H1 (cell line): ENCODE data around the gene TMCC1. TPM values are rescaled to one million over a fixed set of nuclear protein-coding genes. Genes with fewer than 3 reads are reported as not detected.
"Not testable (repeated sequence)": the region's sequence is repeated elsewhere in the genome, so short reads cannot be mapped to it uniquely, and the experiment has no call there.

Experiments
- CTCF ChIA-PET: fragments of 300-600 bp; sonication (Branson Sonifier 250); formaldehyde crosslinking; loops from one replicate; lab custom pipeline; 2021; ENCODE audit not compliant: partially characterized antibody; lab: Charles Lee
- POLR2A ChIA-PET: fragments of 300-600 bp; sonication (Branson Sonifier 250); formaldehyde crosslinking; loops from one replicate; lab custom pipeline; 2021; ENCODE audit warnings: inconsistent platforms; ENCODE audit not compliant: partially characterized antibody; lab: Charles Lee
- DNase-seq, 2 experiments: peaks; one replicate each; pipeline versions ENCODE4 v3.0.0 to v3.0.0-alpha.2; 2010 to 2022; ENCODE audit warnings: low spot score in 2 of 2, low read depth in 1 of 2, mixed read lengths in 1 of 2
- FAIRE-seq: peaks from 2 replicates; lab custom pipeline; 2011; peaks lifted over from hg19 to GRCh38; lab: Jason Lieb, UNC
- H2AFZ ChIP-seq: 2 replicates; pipeline ENCODE4 v1.8.1; 2012; ENCODE audit warnings: low read length, inconsistent platforms
- H2AK5ac ChIP-seq: 2 replicates; pipeline ENCODE4 v1.6.1; 2013; ENCODE audit warnings: low read depth, low read length
- H2BK120ac ChIP-seq: replicated peaks from 2 replicates; pipeline ENCODE3; 2013; ENCODE audit warnings: low read depth, low read length, inconsistent platforms
- H2BK12ac ChIP-seq: 2 replicates; pipeline ENCODE4 v1.6.1; 2013; ENCODE audit warnings: low read depth, low read length
- H2BK15ac ChIP-seq: 2 replicates; pipeline ENCODE4 v1.6.1; 2013; ENCODE audit warnings: low read length
- H2BK20ac ChIP-seq: 2 replicates; pipeline ENCODE4 v1.6.1; 2013; ENCODE audit warnings: low read length
- H2BK5ac ChIP-seq: 2 replicates; pipeline ENCODE4 v1.6.1; 2013; ENCODE audit warnings: low read depth, low read length
- H3K14ac ChIP-seq: 2 replicates; pipeline ENCODE4 v1.6.1; 2013; ENCODE audit warnings: inconsistent platforms; ENCODE audit not compliant: insufficient read length
- H3K18ac ChIP-seq: 2 replicates; pipeline ENCODE4 v1.6.1; 2013; ENCODE audit warnings: low read length; ENCODE audit errors: extremely low read depth
- H3K23ac ChIP-seq: 2 replicates; pipeline ENCODE4 v1.6.1; 2013; ENCODE audit warnings: inconsistent platforms; ENCODE audit not compliant: insufficient read length
- H3K23me2 ChIP-seq: 2 replicates; pipeline ENCODE4 v1.6.1; 2013; ENCODE audit warnings: low read depth, low read length
- H3K27ac ChIP-seq: 2 replicates; pipeline ENCODE4 v1.6.1; 2011; ENCODE audit warnings: low read depth, low read length, inconsistent platforms
- H3K27me3 ChIP-seq, 4 experiments: replicated peaks in 1 of 4; 1 replicate in 1 of 4; 2 replicates in 3 of 4; pipeline versions ENCODE4 v1.6.1 to v1.8.1; 2011 to 2013; ENCODE audit warnings: low read length in 3 of 4, mild to moderate bottlenecking in 3 of 4, inconsistent platforms in 2 of 4, mixed read lengths in 2 of 4, moderate library complexity in 1 of 4; ENCODE audit not compliant: control insufficient read depth in 3 of 4, insufficient read depth in 3 of 4; ENCODE audit errors: extremely low read depth in 1 of 4
- H3K36me3 ChIP-seq, 4 experiments: 2 replicates each; pipeline versions ENCODE4 v1.6.1 to v1.8.1; 2011 to 2013; ENCODE audit warnings: mild to moderate bottlenecking in 4 of 4, low read length in 3 of 4, moderate library complexity in 2 of 4, control low read depth in 1 of 4, inconsistent platforms in 1 of 4; ENCODE audit not compliant: insufficient read depth in 4 of 4, control insufficient read depth in 2 of 4
- H3K4ac ChIP-seq: replicated peaks from 2 replicates; pipeline ENCODE3; 2013; ENCODE audit warnings: low read length, low read depth, mixed read lengths, inconsistent platforms; ENCODE audit not compliant: insufficient read length
- H3K4me1 ChIP-seq, 4 experiments: replicated peaks in 1 of 4; 1 replicate in 1 of 4; 2 replicates in 3 of 4; pipeline versions ENCODE4 v1.6.1 to v1.8.1; 2011 to 2013; ENCODE audit warnings: low read length in 3 of 4, inconsistent platforms in 2 of 4, mixed read lengths in 1 of 4; ENCODE audit not compliant: insufficient read depth in 4 of 4, control insufficient read depth in 3 of 4
- H3K4me2 ChIP-seq, 2 experiments: 2 replicates each; pipeline versions ENCODE4 v1.6.1 to v1.8.1; 2011 to 2013; ENCODE audit warnings: low read depth in 2 of 2, low read length in 2 of 2, control low read depth in 1 of 2, inconsistent platforms in 1 of 2, mild to moderate bottlenecking in 1 of 2; ENCODE audit not compliant: insufficient read depth in 1 of 2
- H3K4me3 ChIP-seq, 4 experiments: fragments of 200-600, 300-600 bp in 1 of 4; sonication (generic), shearing (Covaris generic), sonication (Bioruptor Twin) in 1 of 4; 2 replicates each; pipeline versions ENCODE4 v1.5.1 to v1.8.1; 2011 to 2016; ENCODE audit warnings: low read length in 4 of 4, low read depth in 3 of 4, control low read depth in 2 of 4, inconsistent platforms in 2 of 4, mild to moderate bottlenecking in 2 of 4, mixed read lengths in 1 of 4, moderate library complexity in 1 of 4; ENCODE audit not compliant: insufficient read depth in 2 of 4; ENCODE audit errors: extremely low read depth in 1 of 4
- H3K56ac ChIP-seq: replicated peaks from 2 replicates; pipeline ENCODE3; 2013; ENCODE audit warnings: low read depth, mild to moderate bottlenecking, mixed read lengths, low read length, inconsistent platforms; ENCODE audit not compliant: insufficient read length
- H3K79me1 ChIP-seq: 2 replicates; pipeline ENCODE4 v1.6.1; 2013; ENCODE audit warnings: low read depth, low read length, control low read depth
- H3K79me2 ChIP-seq, 2 experiments: 2 replicates each; pipeline versions ENCODE4 v1.6.1 to v1.8.1; 2012 to 2013; ENCODE audit warnings: low read length in 2 of 2, mild to moderate bottlenecking in 2 of 2, inconsistent platforms in 1 of 2; ENCODE audit not compliant: insufficient read depth in 2 of 2, control insufficient read depth in 1 of 2
- H3K9ac ChIP-seq, 4 experiments: replicated peaks in 1 of 4; 1 replicate in 1 of 4; 2 replicates in 3 of 4; pipeline versions ENCODE4 v1.6.1 to v1.8.1; 2011 to 2013; ENCODE audit warnings: low read depth in 3 of 4, low read length in 3 of 4, control low read depth in 2 of 4, mild to moderate bottlenecking in 2 of 4, moderate library complexity in 2 of 4, inconsistent platforms in 1 of 4; ENCODE audit errors: extremely low read depth in 1 of 4
- H3K9me3 ChIP-seq, 2 experiments: 2 replicates each; pipeline versions ENCODE4 v1.6.1 to v1.8.1; 2012 to 2013; ENCODE audit warnings: mild to moderate bottlenecking in 2 of 2, moderate library complexity in 2 of 2, control low read depth in 1 of 2, inconsistent platforms in 1 of 2, low read depth in 1 of 2, low read length in 1 of 2, mixed read lengths in 1 of 2; ENCODE audit not compliant: insufficient read depth in 2 of 2
- H4K20me1 ChIP-seq, 2 experiments: replicated peaks in 1 of 2; 2 replicates each; pipeline versions ENCODE3 to v1.8.1; 2011 to 2013; ENCODE audit warnings: inconsistent platforms in 2 of 2, low read length in 2 of 2, mild to moderate bottlenecking in 1 of 2; ENCODE audit not compliant: insufficient read depth in 2 of 2, control insufficient read depth in 1 of 2
- H4K5ac ChIP-seq: 2 replicates; pipeline ENCODE4 v1.6.1; 2013; ENCODE audit warnings: low read length, low read depth, mixed read lengths, inconsistent platforms; ENCODE audit not compliant: insufficient read length
- H4K8ac ChIP-seq: 2 replicates; pipeline ENCODE4 v1.8.0; 2013; ENCODE audit warnings: mild to moderate bottlenecking, moderate library complexity, low read length, inconsistent platforms; ENCODE audit not compliant: insufficient read depth; ENCODE audit errors: extremely low read depth
- H4K91ac ChIP-seq: replicated peaks from 2 replicates; pipeline ENCODE3; 2013; ENCODE audit warnings: low read length, mixed read lengths, inconsistent platforms; ENCODE audit not compliant: insufficient read length
- WGBS, 2 experiments: shearing (Covaris generic) in 1 of 2; methylation state at CpG; one replicate each; pipeline versions ENCODE4 v1.1.6 to v1.1.7; 2013 to 2015; ENCODE audit warnings: low lambda C conversion rate in 2 of 2, mixed read lengths in 2 of 2, inconsistent platforms in 1 of 2, low coverage in 1 of 2, missing lambda C conversion rate in 1 of 2; ENCODE audit not compliant: insufficient replicate concordance in 2 of 2, insufficient coverage in 1 of 2, insufficient read length in 1 of 2; ENCODE audit errors: extremely low coverage in 1 of 2, missing lambda C conversion rate in 1 of 2; 5-methylcytosine and 5-hydroxymethylcytosine counted together
- polyA plus RNA-seq, 7 experiments: library from polyadenylated mRNA; depleted of rRNA in 3 of 7; stranded (reverse) in 5 of 7; unstranded in 2 of 7; fragments of >200 nt in 5 of 7; fragments of 200-250 nt in 2 of 7; gene quantifications; 1 replicate in 5 of 7; 2 replicates in 1 of 7; 4 replicates in 1 of 7; pipeline versions ENCODE4 v1.2.1 to v1.2.3, GENCODE V29; 2011 to 2013; ENCODE audit warnings: missing spikeins in 2 of 7, mixed read lengths in 2 of 7
- total RNA-seq: library from RNA; stranded (reverse); fragmentation: NEBNext Ultra II Directional; extraction: Animal tissue kit (Norgen Biotek cat#: 25700); gene quantifications from 2 replicates; pipeline ENCODE4 v1.2.1, GENCODE V29; 2021

TMCC1 gene
- total and polyA plus RNA-seq, 2 of the 8 experiments (the other 6 are each of a cell fraction or from before 2014, with no cell fraction given): 10.4 to 27.1 TPM

- H3K4ac ChIP-seq, H2AK5ac ChIP-seq, H3K4me2 ChIP-seq, H2BK12ac ChIP-seq, H2BK5ac ChIP-seq, H3K23me2 ChIP-seq, H3K27ac ChIP-seq, H4K91ac ChIP-seq, H4K20me1 ChIP-seq, H3K23ac ChIP-seq, H3K27me3 ChIP-seq, H4K8ac ChIP-seq, H2BK20ac ChIP-seq, H3K4me3 ChIP-seq, H3K18ac ChIP-seq, H3K79me2 ChIP-seq, FAIRE-seq, H3K9ac ChIP-seq, POLR2A ChIA-PET, H3K56ac ChIP-seq, DNase-seq, H4K5ac ChIP-seq, H2AFZ ChIP-seq, H3K79me1 ChIP-seq, H2BK120ac ChIP-seq, H3K14ac ChIP-seq, H2BK15ac ChIP-seq: not testable (repeated sequence)
- 93% methylated on average over 2 of the region's 2 CpGs; no CpG with 5 or more reads in 1 of the 2 experiments for WGBS, 2 experiments
- peaks cover 3 to 12% (median 6%) of the 10 kb centered on the region in 4 experiments; a peak in 6 of 7 replicates for H3K4me1 ChIP-seq
- CTCF ChIA-PET: interaction anchor here (1.6 kb wide), 1 partner anchor 9 kb away, joined by 4 read pairs; no protein-coding TSS in a partner anchor
- H3K36me3 ChIP-seq: peaks cover 0 to 16% (median 0%) of the 10 kb centered on the region in 4 experiments; a peak in 2 of 8 replicates
- peaks cover 14 to 23% of the 10 kb centered on the region in 2 experiments for H3K9me3 ChIP-seq
Measured at GRCh38 chr3:129696430-129696829, 197.1 kb downstream of the TMCC1 start.
